Astrocyte of the hippocampus (primary cell): ENCODE data around the gene SFTPB.
"Not testable (repeated sequence)": the region's sequence is repeated elsewhere in the genome, so short reads cannot be mapped to it uniquely, and the experiment has no call there.

Source experiments
- DNase-seq: peaks from one replicate; pipeline ENCODE4 v3.0.0; 2011; ENCODE audit warnings: low read depth, low spot score

SFTPB gene

DNA sequence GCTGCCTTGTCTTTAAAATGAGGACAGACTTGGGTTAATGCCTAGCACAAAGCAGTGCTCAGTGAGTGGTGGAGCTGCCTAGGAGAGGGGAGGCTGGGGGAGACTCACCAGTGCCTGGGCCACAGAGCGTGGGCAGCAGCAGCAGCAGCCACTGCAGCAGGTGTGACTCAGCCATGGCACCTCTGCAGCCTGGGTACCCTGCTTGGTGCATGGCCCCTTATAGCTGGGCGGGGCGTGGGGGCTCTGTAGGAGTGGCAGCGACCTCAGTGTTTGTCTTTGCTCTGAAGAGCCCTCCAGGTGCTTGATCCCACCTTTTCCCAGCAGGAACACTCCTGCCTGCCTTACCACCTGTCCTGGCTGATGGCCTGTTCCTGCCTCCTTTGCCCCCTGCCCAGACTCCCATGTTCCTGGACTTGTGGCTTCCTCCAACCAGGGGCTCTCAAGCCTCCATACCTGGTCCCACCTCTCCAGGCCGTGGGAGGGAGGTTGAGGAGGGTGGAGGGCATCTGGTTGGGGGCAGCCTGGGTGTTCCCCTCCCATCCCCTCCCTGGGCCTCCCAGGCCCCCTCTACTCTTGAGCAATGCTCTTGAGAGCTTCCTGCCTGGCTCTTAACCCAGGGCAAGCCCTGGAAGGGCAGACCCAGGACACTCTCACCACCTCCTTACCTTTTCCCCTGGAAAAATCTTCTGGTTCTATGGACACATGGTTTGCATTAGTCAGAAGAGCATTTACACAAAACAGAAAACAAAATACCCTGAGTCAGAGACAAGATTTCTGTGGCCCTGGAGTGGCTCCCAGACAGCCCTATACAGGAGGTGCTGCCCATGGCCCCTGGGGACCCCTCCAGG is at the start of gene SFTPB:
Gene SFTPB (minus strand): TSS at position 191 of the 848 bp plus-strand sequence. CDS start 16 bp downstream, at position 175.
- no peak for DNase-seq

DNA sequence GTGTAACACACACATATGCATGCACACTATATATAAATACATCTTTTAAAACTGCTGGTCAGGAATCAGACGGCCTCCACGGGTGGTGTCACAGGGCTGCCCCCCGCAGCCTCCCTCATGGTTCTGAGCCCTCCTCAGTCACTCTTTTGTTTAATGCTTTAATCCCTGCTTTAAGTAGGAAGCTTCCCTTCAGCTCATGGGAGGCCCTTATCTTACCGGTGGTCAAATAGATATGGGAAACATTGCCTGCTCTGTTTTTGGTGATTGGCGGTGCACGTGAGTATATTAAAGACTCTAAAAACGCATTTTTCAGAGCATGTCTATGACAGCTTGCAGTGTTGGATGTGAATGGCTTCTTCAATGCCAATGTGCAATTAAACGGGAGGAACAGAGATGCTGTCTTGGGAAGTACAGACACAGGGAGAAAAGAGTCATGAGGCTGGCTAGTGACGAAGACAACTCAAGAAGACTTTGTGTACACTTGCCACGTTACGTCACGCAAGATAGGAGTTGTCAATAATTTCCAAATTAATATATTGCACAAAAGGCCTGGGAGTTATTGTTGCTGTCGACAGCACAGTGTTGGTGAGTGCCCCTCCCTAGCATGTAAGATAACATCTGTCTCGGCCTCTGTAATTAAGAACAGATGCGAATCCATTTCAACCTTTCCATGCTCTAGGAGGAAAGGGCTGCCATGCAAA is 49.5 kb upstream of the SFTPB start:
- DNase-seq: no peak

DNA sequence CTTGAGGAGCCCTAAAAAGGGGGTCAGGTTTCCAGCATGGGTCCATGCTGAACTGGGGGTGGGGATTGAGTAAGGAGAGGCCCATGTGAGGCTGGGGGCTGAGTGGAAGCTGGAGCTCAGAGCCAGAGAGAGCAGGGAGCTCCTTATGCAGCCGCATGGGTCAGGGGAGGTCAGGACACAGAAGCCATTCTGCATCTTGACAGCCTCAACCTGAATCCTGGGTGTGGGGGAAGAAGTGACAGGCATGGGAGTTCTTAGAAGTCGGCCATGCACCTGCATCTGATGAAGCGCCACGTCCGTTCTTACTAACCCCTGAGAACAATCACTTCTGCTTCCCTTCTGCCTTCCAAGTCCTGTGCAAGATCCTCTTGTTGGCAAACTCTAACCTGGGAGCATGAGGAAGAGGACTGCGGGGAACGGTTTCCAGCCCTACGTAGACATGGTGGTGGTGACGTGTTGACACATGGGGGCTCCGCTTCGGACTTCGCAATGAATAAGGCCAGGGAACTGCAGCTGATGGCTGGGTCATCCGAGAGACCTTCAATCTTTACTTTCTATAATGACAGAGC is 48.4 kb upstream of the SFTPB start:
- DNase-seq: no peak

DNA sequence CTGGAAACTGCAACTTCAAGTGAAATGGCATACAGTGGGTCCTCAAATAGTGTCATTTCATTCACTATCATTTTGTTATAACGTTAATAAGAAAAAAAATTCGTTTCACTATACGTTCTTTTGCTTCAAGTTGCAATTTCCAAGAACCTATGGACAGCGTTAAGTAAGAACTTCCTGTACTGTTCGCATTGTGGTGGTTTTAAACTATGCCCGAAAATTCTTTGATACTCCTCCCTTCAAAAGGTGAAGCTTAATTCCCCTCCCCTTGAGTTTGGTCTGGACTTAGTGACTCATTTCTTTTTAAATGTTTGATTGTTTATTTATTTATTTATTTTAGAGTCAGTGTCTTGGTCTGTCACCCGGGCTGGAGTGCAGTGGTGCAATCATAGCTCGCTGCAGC is 46.8 kb upstream of the SFTPB start:
- no peak for DNase-seq

DNA sequence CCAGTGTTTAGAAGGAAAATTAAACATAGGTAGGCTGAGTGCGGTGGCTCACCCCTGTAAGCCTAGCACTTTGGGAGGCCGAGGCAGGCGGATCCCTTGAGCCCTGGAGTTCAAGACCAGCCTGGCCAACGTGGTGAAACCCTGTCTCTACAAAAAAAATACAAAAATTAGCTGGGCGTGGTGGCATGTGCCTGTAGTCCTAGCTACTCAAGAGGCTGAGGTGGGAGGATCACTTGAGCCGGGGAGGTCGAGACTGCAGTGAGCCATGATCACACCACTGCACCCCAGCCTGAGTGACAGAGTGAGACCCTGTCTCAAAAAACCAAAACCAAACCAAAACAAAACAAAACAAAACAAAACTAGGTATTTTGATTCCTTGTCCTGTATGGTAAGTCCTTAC is 46.4 kb upstream of the SFTPB start:
- not testable (repeated sequence) for DNase-seq

DNA sequence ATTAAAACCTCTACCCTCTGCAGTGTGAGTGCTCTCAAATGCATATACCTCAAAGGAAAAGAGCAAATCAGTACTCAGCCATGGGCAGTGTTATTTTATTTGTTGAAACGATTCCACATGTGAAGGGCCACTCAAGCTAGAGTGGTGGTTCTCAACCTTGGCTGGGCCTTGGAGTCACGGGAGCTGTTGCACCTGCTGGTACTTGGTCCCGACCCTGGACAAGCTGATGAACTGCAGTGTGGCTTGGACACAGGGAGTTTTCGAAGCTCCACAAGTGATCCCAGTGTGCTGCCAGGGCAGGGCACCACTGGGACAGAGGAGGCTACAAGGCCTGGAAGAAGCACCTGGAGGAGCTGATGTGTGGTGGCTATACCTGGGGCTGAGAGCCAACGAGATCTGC is 45.8 kb upstream of the SFTPB start:
- no peak for DNase-seq

DNA sequence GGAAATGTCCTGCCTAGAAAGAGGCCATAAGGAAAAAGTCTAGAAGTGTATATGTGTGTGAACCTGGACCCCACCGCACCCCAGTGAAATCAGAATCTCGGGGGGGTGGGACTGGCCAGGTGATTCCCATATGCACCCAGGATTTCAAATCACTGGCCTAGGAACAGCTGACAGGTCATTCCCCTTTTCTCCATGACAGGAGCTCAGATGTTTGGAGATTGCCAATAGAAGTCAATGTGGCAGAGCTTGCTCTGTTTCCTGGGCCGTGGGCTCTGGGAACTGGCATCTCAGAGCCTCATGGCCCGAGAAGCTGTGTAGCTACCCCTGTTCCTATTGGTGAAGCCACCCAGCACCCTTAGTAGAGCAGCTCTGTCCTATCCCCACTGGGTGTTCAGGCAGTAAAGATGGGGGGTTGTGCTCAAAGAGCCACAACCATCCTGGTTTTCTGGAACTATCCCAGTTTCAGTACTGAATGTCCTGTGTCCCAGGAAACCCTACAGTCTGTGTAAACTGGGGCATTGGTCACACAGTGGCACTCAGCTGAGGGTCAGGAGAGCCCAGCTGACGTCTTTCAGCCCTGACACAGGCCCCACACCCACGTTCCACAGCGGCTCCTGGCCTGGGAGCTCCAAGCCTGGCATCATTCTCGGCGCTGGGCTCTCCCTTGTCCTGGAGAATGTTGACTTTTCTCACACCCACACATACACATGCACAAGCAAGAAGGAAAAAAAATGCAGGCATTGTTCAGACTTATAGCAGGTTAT is 45.0 kb upstream of the SFTPB start:
- DNase-seq: peak; percentile 58

DNA sequence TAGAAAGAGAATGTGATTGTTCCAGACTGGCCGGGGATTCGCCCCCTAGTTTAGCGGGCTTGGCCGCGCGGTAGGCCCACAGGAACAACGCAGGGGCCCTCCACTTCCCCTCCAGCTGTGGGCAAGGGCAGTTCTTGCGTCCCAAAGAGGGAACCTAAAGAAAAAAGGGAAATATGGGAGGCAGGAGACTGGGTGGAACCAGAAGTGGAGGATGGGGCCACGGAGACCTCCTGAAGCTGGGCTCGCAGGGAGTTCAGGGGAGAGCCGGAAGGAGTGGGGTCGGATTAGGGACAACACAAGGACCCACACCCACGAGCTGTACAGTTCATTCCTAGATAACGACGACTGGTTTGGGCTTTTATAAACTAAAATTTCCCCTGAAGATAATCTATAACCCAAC is 44.3 kb upstream of the SFTPB start:
- no peak for DNase-seq

DNA sequence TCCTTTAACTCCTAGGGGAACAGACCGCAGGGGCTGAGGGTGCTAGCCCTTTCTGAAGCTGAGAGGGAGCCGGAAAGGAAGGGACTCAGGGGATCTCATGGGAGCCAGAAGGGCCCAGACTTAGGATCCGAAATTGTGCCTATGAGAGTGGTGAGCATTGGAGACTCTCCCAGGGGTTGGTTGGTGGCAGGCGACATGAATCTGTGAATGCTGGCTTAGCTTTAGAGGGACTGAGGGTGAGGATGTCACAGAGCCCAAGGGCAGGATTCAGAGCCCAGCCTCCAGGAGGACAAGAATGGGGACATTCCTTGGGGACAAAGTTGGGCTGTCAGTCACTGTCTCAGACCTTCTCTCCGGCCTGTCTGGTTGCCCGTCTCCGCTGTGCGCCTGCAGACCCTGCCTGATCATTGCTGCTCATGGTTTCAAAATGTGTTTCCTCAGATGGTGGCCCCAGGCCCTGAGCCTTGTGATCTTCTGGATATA is 43.6 kb upstream of the SFTPB start:
- no peak for DNase-seq

DNA sequence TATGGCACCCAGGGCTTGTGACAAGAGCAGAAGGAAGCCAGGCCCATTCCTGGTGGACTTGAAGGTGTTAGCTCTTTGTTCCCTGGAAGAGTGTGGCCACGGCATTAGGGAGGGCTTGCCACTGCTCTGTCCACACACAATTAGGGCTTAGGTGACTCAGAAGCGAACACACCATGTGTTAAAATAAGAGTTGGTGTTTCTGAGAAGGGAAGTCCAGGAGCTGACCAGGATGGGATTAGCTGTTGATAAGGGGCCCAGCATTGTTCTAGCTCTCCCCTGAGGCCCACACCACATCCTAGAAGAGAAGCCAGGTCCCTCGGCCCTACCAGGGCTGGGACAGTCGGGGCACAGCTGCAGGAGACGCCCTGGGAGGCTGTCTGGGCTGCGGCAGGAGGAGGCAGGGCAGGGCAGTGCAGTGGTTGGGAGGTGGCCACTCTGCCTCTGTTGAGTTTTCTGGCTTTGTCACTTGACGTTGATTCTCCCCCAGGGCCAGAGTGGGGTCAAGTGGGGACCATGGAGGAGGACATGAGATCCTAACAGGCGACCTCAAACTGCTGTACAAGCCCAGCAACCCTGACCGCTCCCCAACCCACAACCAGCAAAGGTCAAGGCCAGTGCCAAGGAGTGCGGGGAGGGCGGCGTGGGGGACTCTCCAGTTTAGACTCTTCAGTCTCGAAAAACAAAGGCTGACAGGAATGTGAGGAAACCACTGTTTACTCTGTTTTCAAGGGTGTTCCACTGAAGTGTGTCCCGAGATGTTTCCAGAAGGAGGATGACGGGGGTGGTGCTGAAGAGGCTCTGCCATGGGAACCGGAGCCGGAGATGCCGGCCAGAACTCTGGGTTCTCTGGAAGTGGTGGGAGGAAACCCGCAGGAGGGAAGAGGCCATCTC is 42.9 kb upstream of the SFTPB start:
- DNase-seq: peak; percentile 38

DNA sequence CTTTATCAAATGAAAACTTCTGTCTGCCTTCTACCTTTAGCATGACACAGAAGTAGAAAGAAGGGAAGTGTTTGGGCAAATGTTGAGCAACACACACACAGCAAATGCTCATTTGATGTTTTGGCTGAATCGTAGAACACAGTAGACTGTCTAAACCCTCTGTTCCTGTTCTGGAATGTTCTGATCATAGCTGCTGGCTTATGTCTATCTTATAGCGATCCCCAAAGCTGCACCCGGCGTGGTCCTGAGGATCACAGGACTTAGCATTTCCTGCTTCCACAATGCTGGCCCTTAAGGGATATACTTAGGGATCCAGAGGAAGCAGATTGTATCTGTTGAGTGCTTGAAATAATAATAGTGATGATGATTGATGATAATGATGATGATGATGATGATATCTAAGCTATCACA is 41.4 kb upstream of the SFTPB start:
- DNase-seq: no peak

DNA sequence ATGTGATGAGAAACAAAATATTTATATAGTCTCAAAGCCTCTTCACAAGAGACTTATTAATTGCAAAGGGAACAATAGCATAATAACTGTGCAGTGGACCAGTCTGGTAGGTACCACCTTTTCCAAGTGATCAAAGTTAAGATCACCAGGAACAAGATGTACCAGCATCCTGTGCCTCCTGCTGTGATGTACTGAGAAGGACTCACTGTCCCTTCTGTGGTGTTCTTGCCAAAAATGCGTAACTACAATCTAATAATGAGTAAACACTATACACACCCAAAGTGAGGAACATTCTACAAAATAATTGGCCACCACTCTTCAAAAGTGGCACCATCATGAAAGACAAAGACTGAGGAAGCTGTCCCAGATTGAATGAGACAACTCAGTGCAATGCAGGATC is 40.6 kb upstream of the SFTPB start:
- no peak for DNase-seq

DNA sequence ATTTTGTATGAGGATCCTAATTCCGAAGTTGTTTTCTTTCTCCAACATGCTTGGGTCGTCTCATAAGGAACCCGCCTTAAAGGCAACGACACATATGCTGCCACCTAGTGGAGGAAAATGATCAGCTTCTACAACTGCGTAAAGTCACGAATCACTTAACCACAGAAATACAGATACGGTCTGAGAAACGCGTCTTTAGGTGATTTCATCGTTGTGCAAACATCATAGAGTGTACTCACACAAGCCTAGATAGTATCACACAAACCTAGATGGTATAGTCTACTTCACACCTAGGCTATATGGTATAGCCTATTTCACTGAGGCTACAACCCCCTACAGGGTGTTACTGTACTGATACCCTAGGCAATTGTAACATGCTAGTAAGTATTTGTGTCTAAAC is 39.3 kb upstream of the SFTPB start:
- DNase-seq: peak; percentile 89

DNA sequence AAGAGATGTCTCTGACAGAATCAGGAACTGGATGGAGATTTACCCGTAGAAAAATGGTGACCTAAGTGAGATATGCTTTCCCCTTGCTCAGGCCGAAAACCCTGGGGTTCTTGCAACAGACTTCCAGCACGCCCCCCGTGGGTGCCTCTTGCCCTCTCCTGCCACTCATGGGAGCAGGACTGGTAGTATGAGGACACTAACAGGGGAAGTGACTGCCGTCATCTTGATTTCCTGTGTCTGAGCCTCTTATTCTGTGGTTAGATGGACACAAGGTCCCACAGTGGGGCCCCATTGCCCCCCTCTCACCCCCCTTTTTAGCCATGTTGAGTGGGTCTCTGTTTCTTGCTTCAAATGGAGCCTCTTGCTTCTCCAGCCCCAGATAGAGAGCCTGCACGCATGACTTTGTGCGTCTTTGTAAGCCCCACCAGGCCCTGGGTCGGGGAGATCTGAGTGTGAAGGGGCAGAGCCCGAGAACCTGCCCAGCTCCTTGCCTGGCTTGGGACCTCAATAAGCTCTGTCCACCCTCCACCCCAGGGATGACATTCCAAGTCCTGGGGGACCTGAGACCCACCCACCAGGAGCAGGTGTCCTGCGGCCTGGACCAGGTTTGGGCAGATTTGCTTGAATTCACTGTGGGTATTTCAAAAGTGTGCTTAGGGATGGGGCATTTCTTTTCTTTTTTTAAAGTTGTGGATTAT is 38.7 kb upstream of the SFTPB start:
- DNase-seq: no peak

DNA sequence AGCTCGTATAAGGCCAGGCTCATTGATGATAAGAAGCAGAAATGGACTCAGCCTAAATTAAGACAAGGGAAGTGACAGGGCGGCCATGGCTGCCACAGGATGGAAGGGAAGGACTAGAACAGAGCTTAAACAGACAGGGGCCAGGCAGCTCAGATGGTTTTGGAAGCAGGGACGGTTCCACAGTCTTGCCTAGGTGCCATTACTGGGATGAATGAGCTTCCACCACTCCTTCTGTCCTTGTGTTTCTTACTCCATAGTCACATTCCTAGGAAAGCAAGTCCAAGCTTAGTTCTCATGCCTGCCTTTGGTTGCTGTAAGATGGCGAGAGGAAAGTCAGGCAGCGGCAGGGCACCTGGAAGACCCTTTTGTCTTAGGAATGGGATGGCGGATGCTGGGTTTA is 38.1 kb upstream of the SFTPB start:
- no peak for DNase-seq

DNA sequence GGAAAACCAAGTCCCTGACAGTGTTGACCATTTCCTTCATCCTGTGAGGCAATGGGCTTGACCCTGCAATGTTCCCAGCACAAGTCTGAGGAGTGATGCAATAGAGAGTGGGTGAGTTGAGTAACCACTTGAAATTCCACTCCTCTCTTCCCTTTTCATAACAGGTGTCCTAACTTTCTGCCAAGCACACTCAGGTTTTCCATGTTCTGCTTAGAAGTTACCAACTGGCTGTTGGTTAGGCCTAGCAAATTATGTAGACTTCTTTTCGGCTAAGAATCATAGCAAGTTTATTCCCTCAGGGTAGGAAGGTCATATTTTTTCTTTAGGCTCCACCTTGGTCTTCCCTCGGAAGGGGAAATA is 37.7 kb upstream of the SFTPB start:
- peak; percentile 83 for DNase-seq

DNA sequence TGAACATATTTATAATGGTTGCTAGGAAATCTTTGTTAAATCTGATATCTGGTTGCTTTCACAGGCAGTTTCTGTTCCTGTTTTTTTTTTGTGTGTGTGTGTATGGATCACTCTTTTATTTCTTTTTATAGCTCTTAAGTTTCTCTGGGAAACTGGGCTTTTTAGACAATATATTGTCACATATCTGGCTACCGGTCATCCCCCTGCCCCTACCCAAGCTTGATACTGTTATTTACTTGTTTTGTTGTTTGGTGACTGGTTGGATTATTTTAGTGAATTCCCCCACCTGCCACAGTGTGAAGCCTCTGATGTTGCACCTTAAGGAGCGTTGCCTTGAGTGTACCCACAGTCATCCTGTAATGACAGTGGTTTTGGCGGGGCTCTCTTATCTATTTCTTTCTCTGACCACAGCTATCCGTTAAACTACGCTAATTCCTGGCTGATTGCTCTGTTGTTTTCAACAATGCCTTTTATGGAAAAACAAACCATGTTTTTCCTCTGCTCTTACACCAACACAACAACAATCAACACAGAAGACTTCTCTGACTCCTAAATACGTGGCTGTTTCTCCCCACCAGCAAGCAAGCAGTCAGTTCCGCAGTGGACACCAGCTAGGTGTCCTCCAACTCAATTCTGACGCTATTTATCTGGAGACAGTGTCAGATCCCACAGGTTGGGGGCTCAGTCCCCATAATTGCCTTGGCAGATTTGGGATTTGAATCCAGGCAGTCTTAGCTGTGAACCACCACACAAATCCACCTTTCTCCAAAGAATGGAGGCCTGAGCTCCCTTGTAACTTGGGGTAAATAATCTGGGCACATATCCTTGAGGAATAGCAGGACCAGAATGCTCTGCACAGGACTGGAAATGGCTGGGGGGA is 37.0 kb upstream of the SFTPB start:
- no peak for DNase-seq

DNA sequence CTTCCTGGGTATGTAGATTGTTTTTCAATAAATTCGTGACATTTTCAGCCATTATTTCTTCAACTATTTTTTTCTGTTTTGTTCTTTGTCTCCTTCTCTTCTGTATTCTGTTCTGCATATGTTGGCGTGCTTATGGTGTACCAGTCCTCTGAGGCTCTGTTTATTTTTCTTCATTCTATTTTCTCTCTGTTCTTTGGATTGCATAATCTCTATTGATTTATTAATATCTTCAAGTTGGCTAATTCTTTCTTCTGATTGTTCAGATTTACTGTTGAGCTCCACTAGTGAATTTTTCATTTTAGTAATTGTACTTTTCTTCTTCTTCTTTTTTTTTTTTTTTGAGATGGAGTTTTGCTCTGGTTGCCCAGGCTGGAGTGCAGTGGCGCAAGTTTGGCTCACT is 36.0 kb upstream of the SFTPB start:
- DNase-seq: no peak

DNA sequence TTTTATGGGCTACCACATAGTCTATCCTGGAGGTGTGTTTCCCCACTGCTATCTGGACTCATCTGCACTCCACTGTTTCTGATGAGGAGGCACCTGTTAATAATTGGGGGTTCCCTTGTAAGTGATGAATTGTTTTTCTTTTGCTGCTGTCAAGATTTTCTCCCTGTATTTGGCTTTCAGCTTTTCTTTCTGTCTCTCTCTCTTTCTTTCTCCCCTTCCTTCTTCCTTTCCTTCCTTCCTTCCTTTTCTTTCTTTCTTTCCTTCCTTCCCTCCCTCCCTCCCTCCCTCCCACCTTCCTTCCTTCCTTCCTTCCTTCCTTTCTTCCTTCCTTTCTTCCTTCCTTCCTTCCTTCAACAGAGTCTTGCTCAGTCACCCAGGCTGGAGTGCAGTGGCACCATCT is 35.3 kb upstream of the SFTPB start:
- DNase-seq: no peak
